BLaER1 (cell line): Measurements from ENCODE around the gene CAMLG.

ENCODE experiments used
- H3K27ac ChIP-seq: shearing (Covaris generic); formaldehyde crosslinking; 2 replicates; pipeline ENCODE4 v1.8.1; 2022
- H3K27me3 ChIP-seq: shearing (Covaris generic); formaldehyde crosslinking; 2 replicates; pipeline ENCODE4 v1.8.1; 2022
- H3K36me3 ChIP-seq: shearing (Covaris generic); formaldehyde crosslinking; 2 replicates; pipeline ENCODE4 v1.8.1; 2022
- H3K4me1 ChIP-seq: shearing (Covaris generic); formaldehyde crosslinking; 2 replicates; pipeline ENCODE4 v1.8.1; 2022
- H3K4me2 ChIP-seq: shearing (Covaris generic); formaldehyde crosslinking; 2 replicates; pipeline ENCODE4 v1.8.1; 2022
- H3K4me3 ChIP-seq: shearing (Covaris generic); formaldehyde crosslinking; 2 replicates; pipeline ENCODE4 v1.8.1; 2022
- H3K9ac ChIP-seq: shearing (Covaris generic); formaldehyde crosslinking; 2 replicates; pipeline ENCODE4 v1.8.1; 2022
- H3K9me3 ChIP-seq: shearing (Covaris generic); formaldehyde crosslinking; 2 replicates; pipeline ENCODE4 v1.8.1; 2022
- H4K20me1 ChIP-seq: shearing (Covaris generic); formaldehyde crosslinking; 2 replicates; pipeline ENCODE4 v1.8.1; 2022
- Cebpa-rat ChIP-seq: shearing (Covaris generic); IDR thresholded peaks from 2 replicates; pipeline ENCODE4 v1.8.1; 2022

Gene CAMLG

DNA sequence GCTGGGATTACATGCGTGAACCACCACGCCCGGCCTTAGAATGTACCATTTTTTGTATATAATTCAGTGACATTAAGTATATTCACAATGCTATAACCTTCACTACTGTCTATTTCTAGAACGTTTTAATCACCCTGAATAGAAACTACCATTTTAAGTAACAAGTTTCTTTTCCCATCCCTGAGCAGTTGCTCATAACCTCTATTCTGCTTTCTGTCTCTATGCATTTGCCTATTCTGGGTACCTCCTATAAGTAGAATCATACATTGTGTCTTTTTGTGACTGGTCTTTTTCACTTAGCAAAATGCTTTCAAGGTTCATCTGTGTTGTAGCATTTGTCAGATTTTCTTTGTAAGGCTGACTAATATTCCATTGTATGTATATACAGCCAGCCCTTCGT, 60.1 kb downstream of the CAMLG start:
- Histone ChIP-seq H3K9me3 (no peaks in the 10 kb centered on the region), H3K27me3 (no peaks in the 10 kb centered on the region), H4K20me1 (0 out of 2 replicates have a peak, but pooled peaks cover 14% of the 10 kb centered on the region), H3K4me2 (no peak overlapping the region), H3K4me3 (no peak overlapping the region), H3K36me3 (peaks cover 97% of the 10 kb centered on the region), H3K9ac (no peak overlapping the region), H3K4me1 (no peaks in the 10 kb centered on the region), H3K27ac (no peak overlapping the region)
- no peak for TF ChIP-seq Cebpa-rat
